ENCODE measurements around the gene RBP2. TPM values are rescaled to one million over a fixed set of nuclear protein-coding genes. Genes with fewer than 3 reads are reported as not detected.

The RBP2 gene
- polyA plus RNA-seq, 1 donor from 2014 or later: not detected

GRCh38 chr3:139473155-139473771, 3.1 kb downstream of the RBP2 start:
- no peaks in the 10 kb centered on the region for H3K9me2 ChIP-seq (ENCODE audit: insufficient read depth, low read length)
- no peak overlapping the region for H3K4me3 ChIP-seq (ENCODE audit: low read length)
- no peak overlapping the region for H3K27ac ChIP-seq (ENCODE audit: low read length)
- no peak overlapping the region for H3K9ac ChIP-seq (ENCODE audit: low read length)
- H3K4me2 ChIP-seq (ENCODE audit: low read length): no peak overlapping the region
- no peaks in the 10 kb centered on the region for H3K27me3 ChIP-seq (ENCODE audit: insufficient read depth, low read depth, low read length)
- H3K36me3 ChIP-seq (ENCODE audit: insufficient read depth, low read length): no peaks in the 10 kb centered on the region
- TF ChIP-seq RAD21 (conservative IDR thresholded peaks at IDR 0.05) (no peak), CTCF (IDR thresholded peaks at IDR 0.05; ENCODE audit: poor library complexity, severe bottlenecking) (no peak), MXI1 (conservative IDR thresholded peaks at IDR 0.05; ENCODE audit: poor library complexity, severe bottlenecking) (no peak)
- H2AFZ ChIP-seq (ENCODE audit: low read depth, low read length): no peak overlapping the region
- no peaks in the 10 kb centered on the region for H3K79me2 ChIP-seq (replicated peaks; ENCODE audit: insufficient read depth, low read length)
- H3F3A ChIP-seq (ENCODE audit: insufficient read depth, low read length, poor library complexity, severe bottlenecking): no peaks in the 10 kb centered on the region
- no peaks in the 10 kb centered on the region for H4K20me1 ChIP-seq (ENCODE audit: insufficient read depth)
- H3K9me3 ChIP-seq (ENCODE audit: low read length): no peaks in the 10 kb centered on the region

GRCh38 chr3:139472380-139473010, 3.8 kb downstream of the RBP2 start:
- H3K9me3 ChIP-seq (ENCODE audit: low read length): no peaks in the 10 kb centered on the region
- no peak overlapping the region for H3K9ac ChIP-seq (ENCODE audit: low read length)
- H3F3A ChIP-seq (ENCODE audit: insufficient read depth, low read length, poor library complexity, severe bottlenecking): no peaks in the 10 kb centered on the region
- H4K20me1 ChIP-seq (ENCODE audit: insufficient read depth): no peaks in the 10 kb centered on the region
- H3K4me3 ChIP-seq (ENCODE audit: low read length): no peak overlapping the region
- no peak overlapping the region for H3K4me2 ChIP-seq (ENCODE audit: low read length)
- H3K79me2 ChIP-seq (replicated peaks; ENCODE audit: insufficient read depth, low read length): no peaks in the 10 kb centered on the region
- no peak overlapping the region for H2AFZ ChIP-seq (ENCODE audit: low read depth, low read length)
- TF ChIP-seq RAD21 (conservative IDR thresholded peaks at IDR 0.05): no peak
- no peak for TF ChIP-seq SMC3 (conservative IDR thresholded peaks at IDR 0.05; ENCODE audit: poor library complexity)
- no peak for TF ChIP-seq REST (IDR thresholded peaks at IDR 0.05; ENCODE audit: borderline replicate concordance)
- no peak for TF ChIP-seq MXI1 (conservative IDR thresholded peaks at IDR 0.05; ENCODE audit: poor library complexity, severe bottlenecking)
- TF ChIP-seq EZH2 (IDR thresholded peaks at IDR 0.05; ENCODE audit: borderline replicate concordance, insufficient read depth, low read length, poor library complexity, severe bottlenecking): no peak
- TF ChIP-seq TAF1 (IDR thresholded peaks at IDR 0.05; ENCODE audit: low read depth): no peak
- H3K27ac ChIP-seq (ENCODE audit: low read length): no peak overlapping the region
- no peaks in the 10 kb centered on the region for H3K36me3 ChIP-seq (ENCODE audit: insufficient read depth, low read length)
- H3K27me3 ChIP-seq (ENCODE audit: insufficient read depth, low read depth, low read length): no peaks in the 10 kb centered on the region
- no peaks in the 10 kb centered on the region for H3K9me2 ChIP-seq (ENCODE audit: insufficient read depth, low read length)

GRCh38 chr3:139470199-139470598, 6.1 kb downstream of the RBP2 start:
- Histone ChIP-seq H3K9me3 (ENCODE audit: low read length) (no peaks in the 10 kb centered on the region), H3K79me2 (replicated peaks; ENCODE audit: insufficient read depth, low read length) (no peaks in the 10 kb centered on the region), H3K4me2 (ENCODE audit: low read length) (no peak overlapping the region), H3F3A (ENCODE audit: insufficient read depth, low read length, poor library complexity, severe bottlenecking) (no peaks in the 10 kb centered on the region), H2AFZ (ENCODE audit: low read depth, low read length) (no peak overlapping the region), H3K9me2 (ENCODE audit: insufficient read depth, low read length) (no peaks in the 10 kb centered on the region), H4K20me1 (ENCODE audit: insufficient read depth) (no peaks in the 10 kb centered on the region), H3K4me3 (ENCODE audit: low read length) (no peak overlapping the region), H3K36me3 (ENCODE audit: insufficient read depth, low read length) (no peaks in the 10 kb centered on the region), H3K9ac (ENCODE audit: low read length) (no peak overlapping the region), H3K27ac (ENCODE audit: low read length) (no peak overlapping the region), H3K27me3 (ENCODE audit: insufficient read depth, low read depth, low read length) (no peaks in the 10 kb centered on the region)
- TF ChIP-seq CTCF (IDR thresholded peaks at IDR 0.05; ENCODE audit: poor library complexity, severe bottlenecking): no peak
